K562 (cell line): ENCODE measurements around the gene AREL1. TPM values are rescaled to one million over a fixed set of nuclear protein-coding genes. Genes with fewer than 3 reads are reported as not detected.

Source experiments
- ATAC-seq: fragments of 200-7000 bp; cut with Tn5 transposase; 3 replicates; pipeline ENCODE4 v1.9.1; 2020; ENCODE audit warnings: moderate library complexity
- BruUV-seq: library from RNA; stranded (reverse); fragments of 400-500 nt; replicated peaks from 2 replicates; lab custom pipeline; 2021; lab: Mats Ljungman, UMichigan
- CTCF ChIA-PET: fragments of 300-600 bp; formaldehyde crosslinking; extraction: SDS; loops from one replicate; lab custom pipeline; 2021; ENCODE audit warnings: low intra/inter-chr PET ratio; lab: Yijun Ruan, JAX
- POLR2A ChIA-PET: fragments of 300-600, 350-650 bp; sonication (Branson Sonifier 250); formaldehyde crosslinking; extraction: SDS; loops from one replicate; lab custom pipeline; 2021; ENCODE audit warnings: antibody characterized with exemption, inconsistent platforms; lab: Yijun Ruan, JAX
- DNase-seq, 4 experiments: peaks; one replicate each; pipeline versions ENCODE4 v3.0.0 to v3.0.0-alpha.2; 2011 to 2018; ENCODE audit warnings: low spot score in 3 of 4, mixed read lengths in 3 of 4; ENCODE audit errors: extremely low read depth in 1 of 4
- FAIRE-seq: peaks from 2 replicates; lab custom pipeline; 2011; peaks lifted over from hg19 to GRCh38; lab: Jason Lieb, UNC
- H2AFZ ChIP-seq: 2 replicates; pipeline ENCODE4 v1.6.0; 2011; ENCODE audit warnings: low read depth, low read length, control low read depth, inconsistent platforms
- H3K27ac ChIP-seq: fragments of 200-600 bp; 3 replicates; pipeline ENCODE4 v1.8.0; 2011; ENCODE audit warnings: low read depth, mild to moderate bottlenecking, control low read depth, inconsistent platforms, low read length, moderate library complexity, mixed read lengths; ENCODE audit errors: extremely low read depth
- H3K27me3 ChIP-seq, 2 experiments: fragments of 300-600 bp in 1 of 2; 2 replicates in 1 of 2; 3 replicates in 1 of 2; pipeline versions ENCODE4 v1.6.0 to v1.8.0; 2011; ENCODE audit warnings: inconsistent platforms in 2 of 2, low read length in 2 of 2, mild to moderate bottlenecking in 1 of 2, mixed read lengths in 1 of 2, moderate library complexity in 1 of 2; ENCODE audit not compliant: control insufficient read depth in 2 of 2, insufficient read depth in 2 of 2
- H3K36me3 ChIP-seq: fragments of 300-600 bp; 3 replicates; pipeline ENCODE4 v1.8.0; 2011; ENCODE audit warnings: mild to moderate bottlenecking, low read length, inconsistent platforms; ENCODE audit not compliant: control insufficient read depth, insufficient read depth
- H3K4me1 ChIP-seq, 2 experiments: fragments of 200-600 bp in 1 of 2; replicated peaks in 1 of 2; 2 replicates in 1 of 2; 3 replicates in 1 of 2; pipeline versions ENCODE4 v1.5.1 to v1.8.0; 2011; ENCODE audit warnings: inconsistent platforms in 2 of 2, low read length in 2 of 2, mild to moderate bottlenecking in 1 of 2, mixed read lengths in 1 of 2, moderate library complexity in 1 of 2; ENCODE audit not compliant: control insufficient read depth in 2 of 2, insufficient read depth in 2 of 2
- H3K4me2 ChIP-seq: 2 replicates; pipeline ENCODE4 v1.6.1; 2011; ENCODE audit warnings: low read length, control low read depth, inconsistent platforms, mixed read lengths; ENCODE audit not compliant: insufficient read depth
- H3K4me3 ChIP-seq: fragments of 200-600 bp; sonication (generic), shearing (Covaris generic); 2 replicates; pipeline ENCODE4 v1.5.1; 2016; ENCODE audit warnings: control low read depth, inconsistent platforms
- H3K79me2 ChIP-seq: fragments of 200-600 bp; 3 replicates; pipeline ENCODE4 v1.8.0; 2011; ENCODE audit warnings: low read length, inconsistent platforms; ENCODE audit not compliant: control insufficient read depth, insufficient read depth
- H3K9ac ChIP-seq, 2 experiments: 2 replicates each; pipeline versions ENCODE4 v1.6.0 to v1.6.1; 2011; ENCODE audit warnings: low read depth in 2 of 2, low read length in 2 of 2, control low read depth in 1 of 2, inconsistent platforms in 1 of 2, mild to moderate bottlenecking in 1 of 2, mixed read lengths in 1 of 2; ENCODE audit not compliant: insufficient read depth in 1 of 2
- H3K9me1 ChIP-seq: one replicate; pipeline ENCODE4 v1.6.0; 2011; ENCODE audit warnings: inconsistent platforms, mild to moderate bottlenecking, low read length, moderate library complexity; ENCODE audit not compliant: control insufficient read depth, insufficient read depth
- H3K9me3 ChIP-seq: replicated peaks from 2 replicates; pipeline ENCODE4 v1.5.1; 2011; ENCODE audit warnings: low read depth, low read length, inconsistent platforms; ENCODE audit not compliant: control insufficient read depth, insufficient read depth
- H4K20me1 ChIP-seq: replicated peaks from 2 replicates; pipeline ENCODE4 v1.6.1; 2011; ENCODE audit warnings: low read length, inconsistent platforms, mixed read lengths; ENCODE audit not compliant: control insufficient read depth, insufficient read depth
- FOXK1 ChIP-seq: sonication (generic); formaldehyde crosslinking; IDR thresholded peaks from 2 replicates; pipeline ENCODE4 v1.8.0; 2022; ENCODE audit warnings: missing genetic modification reagents, mild to moderate bottlenecking, borderline replicate concordance
- FOXM1 ChIP-seq, 2 experiments: fragments of 450-650 bp in 1 of 2; sonication (generic) in 1 of 2; formaldehyde crosslinking in 1 of 2; IDR thresholded peaks; 2 replicates each; pipeline versions ENCODE4 v1.6.1 to v1.9.0; 2017 to 2022; ENCODE audit warnings: low read depth in 2 of 2, mild to moderate bottlenecking in 2 of 2, missing genetic modification reagents in 1 of 2, moderate library complexity in 1 of 2
- GATA2 ChIP-seq: sonication (generic); formaldehyde crosslinking; IDR thresholded peaks from 2 replicates; pipeline ENCODE4 v1.4.0; 2020; ENCODE audit warnings: mild to moderate bottlenecking, missing genetic modification reagents
- PHB ChIP-seq: fragments of 250-450 bp; sonication (Bioruptor Pico); IDR thresholded peaks from 2 replicates; pipeline ENCODE4 v1.5.0; 2021
- RAD51 ChIP-seq: fragments of 450-650 bp; IDR thresholded peaks from 2 replicates; pipeline ENCODE4 v1.7.1; 2016; ENCODE audit warnings: low read depth, mild to moderate bottlenecking, borderline replicate concordance
- ZFP36 ChIP-seq: fragments of 150-350 bp; IDR thresholded peaks from 2 replicates; pipeline ENCODE4 v1.6.1; 2018; ENCODE audit warnings: low read length, low read depth; ENCODE audit not compliant: partially characterized antibody
- ZNF143 ChIP-seq: sonication (generic); formaldehyde crosslinking; IDR thresholded peaks from 2 replicates; pipeline ENCODE4 v1.9.0; 2022; ENCODE audit warnings: mild to moderate bottlenecking, missing genetic modification reagents
- ZNF146 ChIP-seq: IDR thresholded peaks from one replicate; pipeline ENCODE4 v1.6.1; 2018; ENCODE audit warnings: missing compliant biosample characterization; ENCODE audit not compliant: unreplicated experiment
- ZNF77 ChIP-seq: fragments of 250-450 bp; sonication (Bioruptor Pico); IDR thresholded peaks from 2 replicates; pipeline ENCODE4 v1.5.0; 2020
- ZSCAN29 ChIP-seq: fragments of 450-650 bp; IDR thresholded peaks from 2 replicates; pipeline ENCODE4 v1.6.1; 2017
- WGBS: fragments of 100-300 bp; shearing (Covaris generic); methylation state at CpG from one replicate; pipeline ENCODE4 v1.1.6; 2016; ENCODE audit warnings: low coverage, mixed read lengths; ENCODE audit not compliant: insufficient coverage; ENCODE audit errors: missing lambda C conversion rate; 5-methylcytosine and 5-hydroxymethylcytosine counted together
- in situ Hi-C: fragments of 300-500 bp; cut with MboI; formaldehyde crosslinking; loops from 4 replicates; pipeline ENCODE4 v1.15.0; 2018; ENCODE audit warnings: inconsistent platforms, mixed read lengths
- intact Hi-C: fragments of 100-400 bp; cut with micrococcal nuclease; formaldehyde crosslinking; loops from 2 replicates; pipeline ENCODE4 v1.14.2; 2022
- polyA plus RNA-seq, 8 experiments: library from polyadenylated mRNA; depleted of rRNA in 4 of 8; stranded (reverse) in 5 of 8; unstranded in 3 of 8; fragments of >200 nt; fragmentation: Nextera tagmentation in 2 of 8; fragmentation: Illumina TruSeq in 1 of 8; extraction: Ambion mirVana in 2 of 8; extraction: Trizol in 1 of 8; gene quantifications; 2 replicates each; pipeline versions ENCODE4 v1.2.1 to v1.2.3, GENCODE V29; 2011 to 2014; ENCODE audit warnings: inconsistent platforms in 1 of 8, missing spikeins in 1 of 8
- total RNA-seq, 7 experiments: library from RNA; depleted of rRNA in 6 of 7; stranded (reverse); fragments of >200 nt in 6 of 7; fragmentation: Illumina TruSeq in 2 of 7; extraction: Trizol in 2 of 7; gene quantifications; 2 replicates each; pipeline versions ENCODE4 v1.2.1 to v1.2.3, GENCODE V29; 2011 to 2021; ENCODE audit warnings: low replicate concordance in 1 of 7
- TF ChIP-seq, protein P1 (sequence below): sonication (generic); formaldehyde crosslinking; IDR thresholded peaks from 2 replicates; pipeline ENCODE4 v1.8.0; 2022; ENCODE audit warnings: missing genetic modification reagents, mild to moderate bottlenecking, moderate library complexity, borderline replicate concordance

The AREL1 gene
- total and polyA plus RNA-seq, 9 of the 15 experiments (the other 6 are each of a cell fraction or from before 2014, with no cell fraction given) = 6.0 to 24.8 (median 16.6) TPM

DNA sequence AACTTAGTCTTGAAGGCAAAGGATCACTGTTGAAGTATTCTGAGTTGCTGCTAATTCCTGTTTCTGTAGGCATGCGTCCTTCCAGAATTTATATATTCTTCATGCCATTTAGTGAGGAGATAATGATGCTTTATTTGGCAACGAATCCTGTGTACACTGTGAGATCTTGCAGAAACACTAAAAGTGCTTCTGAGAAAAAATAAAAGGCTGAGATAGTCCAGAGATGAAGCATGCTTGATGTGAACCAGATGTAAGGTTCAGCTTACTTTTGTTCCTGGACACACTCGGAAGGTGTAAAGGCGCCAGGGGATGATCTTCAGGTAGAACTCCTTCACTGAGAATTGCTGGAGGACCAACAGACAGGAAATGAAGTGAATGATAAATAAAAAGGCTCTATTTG is 39.1 kb downstream of the AREL1 start (continued):
- TF ChIP-seq, protein P1, sequence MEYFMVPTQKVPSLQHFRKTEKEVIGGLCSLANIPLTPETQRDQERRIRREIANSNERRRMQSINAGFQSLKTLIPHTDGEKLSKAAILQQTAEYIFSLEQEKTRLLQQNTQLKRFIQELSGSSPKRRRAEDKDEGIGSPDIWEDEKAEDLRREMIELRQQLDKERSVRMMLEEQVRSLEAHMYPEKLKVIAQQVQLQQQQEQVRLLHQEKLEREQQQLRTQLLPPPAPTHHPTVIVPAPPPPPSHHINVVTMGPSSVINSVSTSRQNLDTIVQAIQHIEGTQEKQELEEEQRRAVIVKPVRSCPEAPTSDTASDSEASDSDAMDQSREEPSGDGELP (CRISPR knock-in tag) = no peak
- TF ChIP-seq FOXK1 (CRISPR knock-in tag) (no peak), FOXM1 (IDR thresholded peaks at IDR 0.05; ENCODE audit: low read depth) (no peak), FOXM1 (CRISPR knock-in tag; IDR thresholded peaks at IDR 0.05; ENCODE audit: low read depth) (no peak)

GRCh38 chr14:74671789-74672188 is 41.1 kb downstream of the AREL1 start:
- Histone ChIP-seq H3K9ac (no peak overlapping the region), H3K9me3 (no peaks in the 10 kb centered on the region), H3K36me3 (peaks cover 83% of the 10 kb centered on the region), H3K79me2 (no peaks in the 10 kb centered on the region), H4K20me1 (no peaks in the 10 kb centered on the region), H3K4me1 (no peaks in the 10 kb centered on the region), H3K27ac (no peak overlapping the region), H3K4me3 (no peak overlapping the region), H3K4me2 (no peak overlapping the region), H3K9me1 (no peaks in the 10 kb centered on the region), H3K27me3 (no peaks in the 10 kb centered on the region), H2AFZ (no peak overlapping the region)
- TF ChIP-seq ZNF77 (CRISPR knock-in tag) (no peak), ZNF146 (CRISPR knock-in tag) (no peak), PHB (CRISPR knock-in tag) (no peak), GATA2 (CRISPR knock-in tag) (no peak), ZSCAN29 (no peak), RAD51 (no peak), ZFP36 (no peak), ZNF143 (no peak)
- in situ Hi-C loops (no loop called here), intact Hi-C loops (no loop called here)
- FAIRE-seq (no peak), ATAC-seq (no peak), DNase-seq (no peak)
- POLR2A ChIA-PET = no interaction called here
- 94% methylated on average over 4 of the region's 4 CpGs for WGBS
- no TSS peak for BruUV-seq
- CTCF ChIA-PET = no interaction called here
